IPS-20b (cell line): ENCODE measurements around the gene AGTPBP1.

Experiments
- H3K27ac ChIP-seq: one replicate; pipeline ENCODE4 v1.5.1; 2013; ENCODE audit warnings: low read length
- H3K27me3 ChIP-seq: 2 replicates; pipeline ENCODE4 v1.6.1; 2013; ENCODE audit warnings: mild to moderate bottlenecking, low read length, inconsistent platforms; ENCODE audit not compliant: insufficient read depth
- H3K36me3 ChIP-seq: 2 replicates; pipeline ENCODE4 v1.6.1; 2013; ENCODE audit warnings: low read depth, mild to moderate bottlenecking, inconsistent platforms, low read length, moderate library complexity; ENCODE audit not compliant: insufficient read depth
- H3K4me1 ChIP-seq: 2 replicates; pipeline ENCODE4 v1.6.1; 2013; ENCODE audit warnings: mild to moderate bottlenecking, control low read depth, inconsistent platforms, low read length, moderate library complexity; ENCODE audit not compliant: insufficient read depth
- H3K4me3 ChIP-seq: 2 replicates; pipeline ENCODE4 v1.5.1; 2013; ENCODE audit warnings: mild to moderate bottlenecking, low read length, inconsistent platforms
- H3K9ac ChIP-seq: 2 replicates; pipeline ENCODE4 v1.6.1; 2013; ENCODE audit warnings: low read depth, mild to moderate bottlenecking, inconsistent platforms, low read length, moderate library complexity
- H3K9me3 ChIP-seq: 2 replicates; pipeline ENCODE4 v1.6.1; 2013; ENCODE audit warnings: mild to moderate bottlenecking, low read depth, low read length, inconsistent platforms; ENCODE audit not compliant: insufficient read depth

AGTPBP1 gene

DNA sequence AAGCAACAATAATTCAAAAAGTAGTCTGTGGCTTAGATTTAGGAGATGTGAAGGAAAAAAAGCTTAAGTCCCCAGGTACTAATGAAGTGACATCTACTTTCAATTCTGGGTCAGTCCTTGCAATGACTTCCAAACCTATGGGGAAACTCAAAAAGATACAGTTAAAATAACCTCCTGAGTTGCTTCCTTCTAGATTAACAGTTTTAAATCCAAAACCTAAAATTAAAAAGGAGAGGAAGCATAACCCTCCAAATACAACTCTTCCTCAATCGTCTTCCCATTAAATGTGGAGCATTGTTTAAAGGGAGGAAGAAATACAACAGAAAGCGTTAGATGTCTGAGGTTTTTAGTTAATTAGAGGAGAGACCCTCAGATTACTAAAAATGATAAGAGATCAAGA is 75.7 kb downstream of the AGTPBP1 start:
- H3K4me1 ChIP-seq, result no peaks in the 10 kb centered on the region
- peaks cover 39% of the 10 kb centered on the region for H3K36me3 ChIP-seq
- H3K9ac ChIP-seq, result no peak overlapping the region
- H3K27ac ChIP-seq, result no peak overlapping the region
- no peaks in the 10 kb centered on the region for H3K9me3 ChIP-seq
- no peaks in the 10 kb centered on the region for H3K27me3 ChIP-seq
- no peak overlapping the region for H3K4me3 ChIP-seq

DNA sequence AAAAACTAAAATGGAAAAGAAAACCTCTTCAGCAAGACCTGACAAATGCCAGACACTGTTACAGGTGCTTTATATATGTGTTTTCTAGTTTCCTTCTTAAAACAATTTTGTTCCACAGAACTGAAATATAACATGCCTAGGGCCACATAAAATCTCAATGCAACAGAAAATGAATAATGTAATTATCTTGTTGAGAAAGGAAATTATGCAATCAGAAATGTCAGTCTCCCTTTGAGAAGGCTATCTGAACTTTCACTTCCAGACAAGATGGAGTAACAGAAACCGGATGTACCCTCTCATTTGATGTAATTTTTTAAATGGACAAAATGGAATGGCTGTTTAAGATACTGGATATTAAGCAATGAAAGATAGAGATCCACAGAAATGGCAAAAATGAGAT is 79.2 kb downstream of the AGTPBP1 start:
- Histone ChIP-seq H3K9ac (no peak overlapping the region), H3K36me3 (peaks cover 16% of the 10 kb centered on the region), H3K4me1 (no peaks in the 10 kb centered on the region), H3K4me3 (no peak overlapping the region), H3K27ac (no peak overlapping the region), H3K27me3 (no peaks in the 10 kb centered on the region), H3K9me3 (no peaks in the 10 kb centered on the region)

DNA sequence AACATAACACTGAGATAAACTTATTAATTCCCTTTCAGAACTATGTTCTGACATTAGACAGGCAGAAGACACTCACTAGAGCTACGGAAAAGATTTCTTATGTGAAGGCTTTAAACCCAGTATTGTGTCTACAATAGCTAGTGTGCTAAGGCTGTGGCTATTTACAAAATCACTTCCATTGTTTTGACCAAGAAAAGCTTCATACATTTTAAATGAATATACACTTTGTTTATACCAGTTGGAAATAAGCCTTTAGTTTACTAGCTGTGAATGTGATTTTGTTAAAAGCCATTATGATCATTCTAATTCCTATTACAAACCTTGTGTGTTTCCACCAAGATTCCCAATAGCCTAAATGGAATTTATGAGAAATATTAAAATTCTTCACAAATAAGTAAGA is 83.0 kb downstream of the AGTPBP1 start:
- Histone ChIP-seq H3K4me3 (no peak overlapping the region), H3K36me3 (peaks cover 16% of the 10 kb centered on the region), H3K4me1 (no peaks in the 10 kb centered on the region), H3K9me3 (no peaks in the 10 kb centered on the region), H3K27me3 (no peaks in the 10 kb centered on the region), H3K9ac (no peak overlapping the region), H3K27ac (no peak overlapping the region)

DNA sequence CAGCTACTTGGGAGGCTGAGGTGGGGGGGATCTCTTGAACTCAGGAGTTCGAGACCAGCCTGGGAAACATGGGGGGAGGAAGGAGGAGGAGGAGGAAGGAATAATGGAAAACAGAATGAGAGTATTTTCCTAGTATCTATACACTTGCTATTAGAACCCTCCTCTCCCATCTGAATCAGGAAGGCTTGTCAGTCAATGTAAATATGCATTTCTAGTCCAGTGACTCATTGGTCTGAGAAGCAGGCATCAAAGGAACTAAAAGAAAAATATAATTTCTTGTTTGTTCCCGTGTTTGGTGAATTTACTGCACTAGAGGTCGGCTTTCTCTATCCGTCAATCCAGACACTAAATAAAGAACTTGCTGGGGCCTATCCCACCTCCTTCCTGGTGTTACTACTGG is 88.6 kb downstream of the AGTPBP1 start:
- Histone ChIP-seq H3K27me3 (no peaks in the 10 kb centered on the region), H3K27ac (no peak overlapping the region), H3K9ac (no peak overlapping the region), H3K4me3 (no peak overlapping the region), H3K4me1 (no peaks in the 10 kb centered on the region), H3K9me3 (no peaks in the 10 kb centered on the region), H3K36me3 (peaks cover 23% of the 10 kb centered on the region)

DNA sequence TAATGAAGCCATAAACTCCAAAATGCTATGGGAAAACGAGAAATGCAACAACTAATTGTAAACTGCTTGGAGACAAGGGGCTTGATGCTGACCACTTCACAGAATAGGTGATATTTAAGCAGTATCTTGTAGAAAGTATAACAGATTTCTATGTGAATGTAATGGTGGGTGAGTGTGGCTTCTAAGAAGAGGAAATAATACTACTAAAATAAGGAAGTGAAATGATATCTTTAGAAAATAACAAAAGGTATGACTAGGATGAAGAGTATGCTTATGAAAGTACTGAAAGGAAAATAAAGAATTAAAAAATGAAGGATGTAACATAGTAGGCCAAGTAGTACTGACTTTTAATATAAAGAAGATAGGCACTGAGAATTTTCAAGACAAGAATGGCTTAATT is 94.2 kb downstream of the AGTPBP1 start:
- no peak overlapping the region for H3K27ac ChIP-seq
- no peaks in the 10 kb centered on the region for H3K27me3 ChIP-seq
- no peaks in the 10 kb centered on the region for H3K4me1 ChIP-seq
- no peaks in the 10 kb centered on the region for H3K9me3 ChIP-seq
- H3K9ac ChIP-seq, result no peak overlapping the region
- H3K4me3 ChIP-seq, result no peak overlapping the region
- H3K36me3 ChIP-seq, result 0 out of 2 replicates have a peak, but pooled peaks cover 6% of the 10 kb centered on the region

DNA sequence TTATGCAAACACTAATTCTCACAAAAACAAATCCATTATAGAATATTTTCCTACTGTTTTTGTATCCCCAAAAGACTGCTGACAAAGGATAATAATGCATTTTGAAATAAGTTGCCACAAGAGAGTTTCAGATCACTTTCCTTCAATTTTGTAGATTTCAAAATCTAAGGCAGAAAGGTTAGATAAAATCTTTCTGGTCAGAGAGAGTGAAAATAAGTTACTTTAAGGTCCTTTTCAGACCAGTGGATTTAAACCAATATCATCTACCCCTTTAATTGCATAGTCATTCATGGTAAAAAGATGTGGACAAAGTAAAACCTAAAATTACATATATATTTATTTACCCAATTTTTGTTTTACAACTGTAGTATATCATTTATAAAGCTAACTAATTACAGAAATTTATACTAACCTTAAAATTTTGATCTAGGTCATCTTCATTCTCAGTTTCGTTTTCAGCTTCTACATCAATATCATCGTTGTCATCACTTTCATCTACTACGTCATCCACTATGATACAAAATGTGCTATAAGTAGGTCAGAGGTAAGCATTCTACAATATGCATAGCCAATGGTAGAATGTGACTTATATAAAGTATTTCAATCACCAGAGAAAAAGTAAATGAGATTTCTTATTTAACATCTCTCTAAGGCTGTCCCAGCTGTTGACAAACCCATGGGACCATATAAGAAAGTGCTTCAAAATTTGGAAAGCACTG is 95.7 kb downstream of the AGTPBP1 start:
- no peak overlapping the region for H3K27ac ChIP-seq
- no peaks in the 10 kb centered on the region for H3K4me1 ChIP-seq
- H3K4me3 ChIP-seq, result no peak overlapping the region
- H3K9me3 ChIP-seq, result no peaks in the 10 kb centered on the region
- no peaks in the 10 kb centered on the region for H3K27me3 ChIP-seq
- 0 out of 2 replicates have a peak, but pooled peaks cover 15% of the 10 kb centered on the region for H3K36me3 ChIP-seq
- H3K9ac ChIP-seq, result no peak overlapping the region

DNA sequence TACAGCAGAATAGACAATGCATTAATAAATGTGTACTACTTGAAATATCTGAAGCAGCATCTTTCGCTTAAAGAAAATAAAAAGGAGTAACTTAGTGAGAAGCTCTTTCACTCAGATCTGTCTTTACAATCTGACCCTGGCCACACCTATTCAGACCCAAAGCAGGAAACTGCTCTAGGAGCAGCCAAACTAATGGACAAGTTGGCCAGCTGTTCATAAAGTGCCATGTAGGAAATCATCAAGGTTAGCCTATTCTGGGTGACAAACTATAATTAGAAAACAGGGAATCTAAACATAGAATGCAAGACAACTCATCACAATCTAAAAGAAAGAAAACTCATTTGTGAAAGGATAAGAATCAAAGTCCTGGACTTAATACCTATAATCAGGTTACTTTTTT is 101.3 kb downstream of the AGTPBP1 start:
- H3K4me1 ChIP-seq, result no peaks in the 10 kb centered on the region
- H3K9ac ChIP-seq, result no peak overlapping the region
- H3K9me3 ChIP-seq, result no peaks in the 10 kb centered on the region
- no peaks in the 10 kb centered on the region for H3K27me3 ChIP-seq
- H3K36me3 ChIP-seq, result peaks cover 14% of the 10 kb centered on the region; the same call in 1 of the 2 replicates
- H3K4me3 ChIP-seq, result no peak overlapping the region
- H3K27ac ChIP-seq, result no peak overlapping the region

DNA sequence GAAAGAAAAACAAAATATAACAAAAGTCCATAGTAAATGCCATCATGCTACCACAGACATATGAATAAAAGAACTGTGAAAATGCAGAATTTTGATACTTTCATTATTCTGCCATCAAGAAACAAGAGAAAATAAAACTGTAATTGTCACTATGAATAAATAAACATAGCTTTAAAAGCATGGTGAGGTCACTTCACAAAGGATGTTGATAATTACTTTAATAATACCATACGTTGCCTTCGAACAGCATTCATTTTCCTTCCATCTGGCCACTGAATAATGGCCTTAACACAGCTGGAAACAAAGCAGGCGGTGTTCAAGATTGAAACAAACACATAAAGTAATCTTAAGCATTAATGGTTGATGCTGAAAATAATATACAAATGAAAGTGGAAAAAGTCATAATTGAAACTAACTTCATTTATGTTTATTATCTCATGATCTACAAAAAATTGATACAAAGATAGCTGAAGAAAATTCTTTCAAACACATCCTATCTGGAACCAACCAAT is 102.0 kb downstream of the AGTPBP1 start:
- Histone ChIP-seq H3K9ac (no peak overlapping the region), H3K4me1 (no peaks in the 10 kb centered on the region), H3K9me3 (no peaks in the 10 kb centered on the region), H3K36me3 (peaks cover 14% of the 10 kb centered on the region; the same call in 1 of the 2 replicates), H3K27ac (no peak overlapping the region), H3K4me3 (no peak overlapping the region), H3K27me3 (no peaks in the 10 kb centered on the region)

DNA sequence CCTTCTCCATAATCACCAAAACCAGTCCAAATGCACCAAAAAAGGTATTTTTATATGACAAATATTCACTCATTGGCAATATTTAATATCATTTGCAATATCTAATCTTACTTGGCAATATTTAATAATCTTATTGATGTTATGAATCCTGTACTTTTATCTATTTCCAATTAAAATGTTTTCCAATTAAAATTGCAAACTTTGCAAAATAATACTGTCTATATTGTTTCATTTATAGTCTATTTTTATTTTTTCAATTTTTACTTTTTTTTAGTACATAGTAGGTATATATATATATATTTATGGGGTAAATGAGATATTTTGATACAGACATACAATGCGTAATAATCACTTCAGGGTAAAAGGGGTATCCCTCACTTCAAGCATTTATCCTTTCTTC is 109.9 kb downstream of the AGTPBP1 start:
- Histone ChIP-seq H3K27ac (no peak overlapping the region), H3K4me1 (no peaks in the 10 kb centered on the region), H3K27me3 (no peaks in the 10 kb centered on the region), H3K4me3 (no peak overlapping the region), H3K9ac (no peak overlapping the region), H3K9me3 (no peaks in the 10 kb centered on the region), H3K36me3 (peaks cover 13% of the 10 kb centered on the region)

DNA sequence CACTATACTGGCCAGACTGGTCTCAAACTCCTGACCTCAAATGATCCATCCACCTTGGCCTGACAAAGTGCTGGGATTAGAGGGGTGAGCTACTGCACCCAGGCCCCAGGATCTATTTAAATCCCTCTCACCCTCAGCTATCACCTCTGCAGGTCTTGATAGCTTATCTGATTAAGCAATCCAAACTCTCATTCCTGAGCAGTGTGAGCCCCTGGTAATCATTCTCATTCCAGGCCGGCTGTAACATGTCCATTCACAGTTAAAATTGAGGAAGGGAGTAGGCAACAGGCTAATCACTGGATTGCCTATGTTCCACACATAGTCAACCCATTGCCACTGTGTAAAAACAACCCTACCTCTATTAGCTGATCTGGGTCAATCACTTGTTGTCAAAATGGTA is 111.1 kb downstream of the AGTPBP1 start:
- H3K36me3 ChIP-seq, result peaks cover 13% of the 10 kb centered on the region
- H3K27ac ChIP-seq, result no peak overlapping the region
- no peaks in the 10 kb centered on the region for H3K9me3 ChIP-seq
- H3K4me3 ChIP-seq, result no peak overlapping the region
- H3K27me3 ChIP-seq, result no peaks in the 10 kb centered on the region
- H3K9ac ChIP-seq, result no peak overlapping the region
- H3K4me1 ChIP-seq, result no peaks in the 10 kb centered on the region

DNA sequence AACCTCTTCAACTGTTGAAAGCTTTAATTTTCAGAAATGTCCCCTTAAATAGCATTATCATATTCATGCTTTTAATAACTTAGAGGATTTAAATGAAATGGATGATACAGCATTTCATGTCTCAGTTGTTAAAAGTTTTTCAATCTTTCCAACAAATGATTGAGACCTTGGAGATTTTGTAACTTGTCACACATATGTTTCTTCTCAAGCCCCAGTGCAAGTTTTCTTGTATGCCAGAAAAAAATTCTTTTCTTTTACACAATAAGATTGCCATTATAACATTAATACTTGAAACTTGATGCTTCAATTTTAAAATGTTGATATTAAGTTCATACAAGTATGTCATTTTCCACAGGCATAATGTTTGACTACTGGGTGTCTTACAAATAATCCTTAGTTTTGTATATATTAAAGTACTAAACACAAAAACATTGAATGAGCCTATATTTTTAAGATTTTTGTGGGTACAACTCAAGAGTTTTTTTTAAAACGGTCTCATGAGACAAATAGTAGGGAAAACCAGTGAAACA is 124.5 kb downstream of the AGTPBP1 start:
- H3K36me3 ChIP-seq, result peaks cover 14% of the 10 kb centered on the region; the same call in 1 of the 2 replicates
- H3K27me3 ChIP-seq, result no peaks in the 10 kb centered on the region
- no peaks in the 10 kb centered on the region for H3K9me3 ChIP-seq
- no peak overlapping the region for H3K4me3 ChIP-seq
- no peak overlapping the region for H3K27ac ChIP-seq
- no peak overlapping the region for H3K9ac ChIP-seq
- H3K4me1 ChIP-seq, result no peaks in the 10 kb centered on the region

DNA sequence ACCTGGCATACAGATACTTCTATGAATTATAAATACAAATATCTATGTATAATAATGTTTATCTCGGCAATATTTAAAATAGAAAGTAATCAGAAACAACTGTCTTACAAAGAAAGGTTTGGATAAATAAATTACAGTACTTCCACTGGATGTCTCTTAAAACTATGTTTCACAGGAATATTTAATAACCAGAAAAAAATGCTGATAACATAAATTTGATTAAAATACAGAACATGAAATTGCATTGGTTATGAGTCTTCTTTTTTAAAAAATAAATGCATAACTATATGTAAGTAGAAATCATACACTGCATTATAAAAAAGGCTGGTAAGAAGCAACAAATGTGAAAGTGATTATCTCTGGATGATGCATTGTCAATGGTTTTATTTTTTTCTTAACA is 126.0 kb downstream of the AGTPBP1 start:
- no peak overlapping the region for H3K27ac ChIP-seq
- no peak overlapping the region for H3K4me3 ChIP-seq
- H3K9ac ChIP-seq, result no peak overlapping the region
- peaks cover 14% of the 10 kb centered on the region; the same call in 1 of the 2 replicates for H3K36me3 ChIP-seq
- no peaks in the 10 kb centered on the region for H3K9me3 ChIP-seq
- no peaks in the 10 kb centered on the region for H3K4me1 ChIP-seq
- H3K27me3 ChIP-seq, result no peaks in the 10 kb centered on the region
